Epithelial cell of esophagus (primary cell): ENCODE results near the gene MEGF9.
A peak's percentile ranks its signal among the peaks of the same experiment; 100 is the strongest.
"Not testable (repeated sequence)": the region's sequence is repeated elsewhere in the genome, so short reads cannot be mapped to it uniquely, and the experiment has no call there.

Source experiments
- DNase-seq: peaks from one replicate; pipeline ENCODE4 v3.0.0; 2010; ENCODE audit warnings: low read depth
- H3K4me3 ChIP-seq: 2 replicates; pipeline ENCODE4 v1.5.1; 2011; ENCODE audit warnings: mild to moderate bottlenecking, low read length, control low read depth
- CTCF ChIP-seq: IDR thresholded peaks from 2 replicates; pipeline ENCODE4 v1.5.1; 2011; ENCODE audit warnings: low read depth, mild to moderate bottlenecking, low read length, control low read depth, inconsistent platforms; ENCODE audit not compliant: insufficient read depth; ENCODE audit errors: missing control alignments

The MEGF9 gene

DNA sequence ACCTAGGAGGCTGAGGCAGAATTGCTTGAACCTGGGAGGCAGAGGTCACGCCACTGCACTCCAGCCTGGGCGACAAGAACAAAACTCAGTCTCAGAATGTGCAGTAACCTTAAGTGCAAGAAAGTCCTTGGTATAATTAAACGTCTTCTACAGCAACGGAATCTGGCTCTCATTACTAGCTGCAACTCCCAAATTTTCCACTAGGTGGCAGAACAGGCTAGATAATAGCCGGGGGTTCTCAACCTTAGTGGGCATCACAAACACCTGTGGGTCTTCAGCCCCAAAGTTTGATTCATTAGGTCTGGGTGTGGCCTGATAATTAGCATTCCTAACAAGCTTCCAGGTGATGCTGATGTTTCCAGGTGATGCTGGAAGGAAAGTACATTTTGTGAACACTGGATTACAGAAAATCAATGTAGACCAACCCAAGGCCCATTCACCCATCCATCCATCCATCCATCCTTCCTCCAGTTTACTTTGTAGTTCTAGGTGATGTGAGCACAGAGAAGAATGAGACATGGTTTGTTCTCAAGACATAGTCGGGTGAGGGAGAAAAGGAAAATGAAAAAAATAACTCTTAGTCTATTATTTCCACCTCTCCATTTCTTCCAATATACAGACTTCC, 41.7 kb upstream of the MEGF9 start:
- TF ChIP-seq CTCF, result peak; percentile 83
- H3K4me3 ChIP-seq, result no peak overlapping the region
- DNase-seq, result peak; percentile 56

GRCh38 chr9:120755044-120755443, 40.8 kb upstream of the MEGF9 start:
- TF ChIP-seq CTCF, result no peak
- no peak overlapping the region for H3K4me3 ChIP-seq
- DNase-seq, result no peak

GRCh38 chr9:120750421-120750820, 36.2 kb upstream of the MEGF9 start:
- no peak for DNase-seq
- H3K4me3 ChIP-seq, result no peak overlapping the region
- no peak for TF ChIP-seq CTCF

- DNase-seq, H3K4me3 ChIP-seq: not testable (repeated sequence)
Measured at GRCh38 chr9:120746366-120746765, 32.1 kb upstream of the MEGF9 start.

GRCh38 chr9:120745278-120745677, 31.0 kb upstream of the MEGF9 start:
- TF ChIP-seq CTCF, result no peak
- H3K4me3 ChIP-seq, result no peak overlapping the region
- no peak for DNase-seq

DNA sequence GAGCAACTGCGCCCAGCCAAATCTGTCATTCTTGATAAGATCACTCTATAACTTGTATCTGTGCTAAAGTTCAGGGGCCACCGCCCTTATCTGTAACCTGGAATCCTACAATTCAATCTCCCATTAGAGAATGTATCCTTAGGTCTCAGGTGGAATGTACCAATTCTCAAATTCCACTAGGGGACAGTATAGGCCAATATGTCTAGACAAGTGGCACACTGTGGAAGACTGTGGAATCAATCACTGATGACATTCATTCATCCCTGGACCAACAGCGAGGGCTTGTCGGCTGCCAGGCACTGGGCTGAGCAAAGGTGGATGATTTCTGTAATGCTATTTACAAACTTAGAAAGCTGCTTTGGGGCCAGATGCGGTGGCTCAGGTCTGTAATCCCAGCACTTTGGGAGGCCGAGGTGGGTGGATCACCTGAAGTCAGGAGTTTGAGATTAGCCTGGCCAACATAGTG, 28.7 kb upstream of the MEGF9 start:
- no peak overlapping the region for H3K4me3 ChIP-seq
- TF ChIP-seq CTCF, result peak; percentile 74
- DNase-seq, result peak; percentile 65

- TF ChIP-seq CTCF, result no peak
- H3K4me3 ChIP-seq, result no peak overlapping the region
- peak; percentile 30 for DNase-seq
Measured at GRCh38 chr9:120741701-120742100, 27.4 kb upstream of the MEGF9 start.

GRCh38 chr9:120741191-120741590, 26.9 kb upstream of the MEGF9 start:
- no peak overlapping the region for H3K4me3 ChIP-seq
- no peak for DNase-seq
- no peak for TF ChIP-seq CTCF
